Superior temporal gyrus (tissue), 1 donor: Measurements from ENCODE around the gene TMEM165.

Source experiments
- DNase-seq: peaks from one replicate; pipeline ENCODE4 v3.0.0-alpha.2; 2016; ENCODE audit errors: extremely low spot score

The TMEM165 gene

DNA sequence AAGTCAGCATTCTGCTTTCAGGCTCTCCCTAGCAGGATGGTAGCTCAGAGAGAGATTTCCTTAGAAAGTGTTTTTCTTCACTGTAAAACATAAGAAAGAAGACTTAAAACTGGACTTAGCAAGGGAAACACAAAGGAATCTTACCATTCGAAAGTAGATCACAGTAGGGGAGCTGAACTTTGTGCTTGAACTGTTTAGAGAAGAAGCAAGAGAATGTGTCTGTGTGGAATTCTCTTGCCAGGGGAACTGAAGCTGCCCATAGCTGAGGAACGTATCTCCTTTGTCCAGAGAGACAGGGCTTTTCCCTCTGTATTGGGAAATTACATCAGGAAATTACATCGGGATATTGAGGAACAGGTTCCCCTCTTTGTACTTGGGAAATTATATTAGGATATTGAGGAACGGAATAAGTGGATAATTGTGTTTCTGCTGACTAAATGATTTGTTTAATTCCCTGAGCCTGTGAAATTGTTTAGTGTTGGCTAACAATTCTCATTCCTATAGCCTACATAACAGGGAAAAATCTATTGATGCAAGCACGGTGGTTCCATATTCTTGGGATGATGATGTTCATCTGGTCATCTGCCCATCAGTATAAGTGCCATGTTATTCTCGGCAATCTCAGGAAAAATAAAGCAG lies 28.6 kb upstream of the TMEM165 start:
- peak; percentile 67 for DNase-seq

DNA sequence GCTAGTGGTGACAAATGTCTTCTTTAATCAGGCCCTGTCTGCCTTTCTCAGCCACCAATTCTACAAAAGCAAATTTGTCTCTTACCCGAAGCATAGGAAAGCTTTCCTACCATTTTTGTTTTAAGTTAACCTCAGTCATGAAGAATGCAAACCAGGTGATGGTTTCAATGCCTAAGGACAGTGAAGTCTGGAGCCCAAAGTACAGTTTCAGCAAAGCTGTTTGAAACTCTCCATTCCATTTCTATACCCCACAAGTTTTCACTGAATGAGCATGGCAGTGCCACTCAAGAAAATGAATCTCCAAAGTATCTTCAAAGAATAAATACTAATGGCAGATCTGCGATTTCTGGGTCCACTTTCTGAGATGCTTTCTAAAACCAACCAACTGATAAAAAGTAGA lies 25.8 kb upstream of the TMEM165 start:
- no peak for DNase-seq

DNA sequence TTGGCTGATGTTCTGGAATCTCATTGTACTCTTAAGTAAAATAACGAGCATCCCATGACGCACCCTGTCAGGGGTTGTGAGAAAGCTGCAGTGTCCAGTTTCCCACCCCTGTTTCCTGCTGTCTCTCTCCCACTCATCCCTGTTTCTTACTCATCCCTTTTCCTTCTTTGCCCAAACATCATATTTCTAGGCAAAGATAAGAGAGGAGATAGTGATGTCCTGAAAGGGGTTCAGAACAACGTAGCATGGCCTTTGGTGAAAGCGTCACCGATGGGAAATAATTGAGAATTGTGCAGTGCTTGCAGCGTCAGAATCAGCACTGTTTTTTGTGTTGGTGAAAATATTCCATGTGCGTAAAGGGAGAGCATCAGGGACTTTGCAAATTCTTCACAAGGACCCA lies 23.5 kb upstream of the TMEM165 start:
- peak; percentile 76 for DNase-seq

DNA sequence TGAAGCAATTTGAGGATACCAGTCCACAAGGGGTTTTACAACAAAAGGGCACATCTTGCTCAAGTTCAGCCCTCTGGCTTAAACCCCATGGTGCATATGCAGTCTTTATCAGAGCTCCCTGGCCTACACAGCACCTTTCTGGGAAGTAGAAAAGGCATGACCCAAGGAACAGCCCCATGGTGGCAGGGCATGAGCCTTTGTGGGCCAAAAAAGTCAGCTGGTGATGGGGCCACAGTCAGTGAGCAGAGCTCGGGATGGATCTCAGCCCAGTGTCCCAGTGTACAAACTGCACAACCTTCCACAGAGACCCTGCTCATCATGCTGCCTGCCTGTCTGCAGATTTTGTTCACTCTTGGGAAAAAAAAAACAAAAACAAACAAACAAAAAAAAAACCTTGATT lies 22.3 kb upstream of the TMEM165 start:
- DNase-seq, result no peak

DNA sequence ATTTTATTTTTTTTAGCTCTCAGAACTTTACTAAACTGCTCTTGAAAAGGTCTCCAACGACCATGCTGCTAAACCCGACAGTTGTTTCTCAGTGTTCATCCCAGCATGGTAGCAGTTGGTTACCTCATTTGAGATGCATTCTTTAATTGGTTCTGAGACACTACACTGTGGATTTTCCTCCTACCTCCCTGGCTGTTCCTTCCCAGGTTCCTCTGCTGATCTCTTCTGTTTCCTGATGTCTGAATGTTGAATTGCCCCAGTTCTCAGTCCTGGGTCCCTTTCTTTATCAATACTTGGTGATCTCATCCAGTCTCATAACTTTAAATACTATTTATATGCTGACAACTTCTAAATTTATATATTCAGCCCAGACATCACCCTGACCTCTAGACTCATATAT lies 19.1 kb upstream of the TMEM165 start:
- no peak for DNase-seq

DNA sequence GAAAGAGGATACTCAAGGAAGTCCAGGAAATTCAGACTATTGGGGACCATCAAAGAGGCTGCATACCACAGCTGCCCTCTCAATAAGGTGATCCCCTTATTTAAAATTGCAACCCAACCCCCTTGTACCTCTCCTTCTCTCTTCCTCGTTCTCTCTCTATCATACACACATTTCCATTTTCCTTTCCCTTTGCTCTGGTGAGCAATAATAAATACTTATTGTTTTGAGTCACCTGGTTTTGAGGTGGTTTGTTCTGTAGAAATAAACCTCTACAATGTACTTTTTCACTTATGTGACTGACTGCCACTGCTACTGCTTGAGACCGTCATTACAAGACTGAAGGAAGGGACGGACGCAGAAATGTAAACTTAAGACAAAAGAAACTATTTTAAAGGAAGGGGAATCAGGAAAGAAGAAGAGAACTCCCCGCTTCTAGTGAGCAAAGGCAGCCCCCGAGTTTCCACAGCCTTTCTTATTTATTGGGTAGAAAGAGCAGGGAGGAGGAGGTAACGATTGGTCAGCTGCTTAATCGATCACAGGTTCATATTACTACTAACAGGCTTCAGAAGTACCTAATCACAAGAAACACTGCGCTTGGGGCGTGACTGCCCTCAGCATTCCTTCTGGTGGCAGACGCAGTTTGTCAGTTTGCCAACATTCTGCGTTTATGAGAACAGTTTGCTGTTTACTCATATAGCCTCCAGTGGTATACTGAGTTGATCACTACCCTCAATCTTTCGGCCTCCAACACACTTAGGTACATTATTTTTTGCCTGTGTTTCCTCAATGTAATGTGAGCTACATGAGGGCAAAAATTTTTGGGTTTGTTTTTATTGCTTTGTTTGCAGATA lies 16.9 kb upstream of the TMEM165 start:
- DNase-seq, result no peak

DNA sequence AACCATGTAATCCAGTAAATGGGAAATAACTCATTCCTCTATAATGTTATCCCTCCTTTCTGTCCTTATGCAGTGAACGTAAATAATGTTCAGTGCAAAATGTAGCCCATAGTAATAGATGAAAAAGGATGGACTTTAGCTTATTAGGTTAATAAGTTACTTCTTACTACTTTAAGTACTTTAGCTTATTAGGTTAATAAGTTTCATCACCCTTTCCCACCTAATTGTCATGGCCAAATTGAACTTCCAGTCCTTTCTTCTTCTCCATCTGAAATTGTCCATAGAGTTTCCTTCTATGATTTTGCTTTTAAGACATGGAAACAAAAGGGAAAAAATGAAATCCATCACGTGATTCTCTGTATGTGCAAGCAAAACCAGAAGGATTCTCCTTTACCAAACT lies 15.2 kb upstream of the TMEM165 start:
- DNase-seq, result no peak

DNA sequence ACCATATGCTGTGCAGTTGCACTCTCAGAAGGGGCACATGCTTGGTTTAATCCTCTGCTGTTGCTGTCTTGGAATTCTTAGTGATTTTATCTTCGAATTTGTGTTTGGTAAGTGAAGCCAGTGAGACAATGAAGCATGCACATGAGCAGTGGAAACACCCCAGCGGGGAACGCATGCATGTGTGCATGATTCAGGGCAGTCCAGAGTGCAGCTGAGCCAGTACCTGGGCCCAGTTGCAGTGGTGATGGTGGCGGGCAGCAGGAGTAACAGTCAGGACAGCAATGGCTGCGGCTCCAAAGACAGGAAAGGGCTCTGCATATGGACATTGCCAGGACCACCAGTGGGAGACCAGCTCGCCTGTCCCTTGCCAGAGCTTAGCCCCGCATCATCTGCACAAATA lies 14.3 kb upstream of the TMEM165 start:
- no peak for DNase-seq

DNA sequence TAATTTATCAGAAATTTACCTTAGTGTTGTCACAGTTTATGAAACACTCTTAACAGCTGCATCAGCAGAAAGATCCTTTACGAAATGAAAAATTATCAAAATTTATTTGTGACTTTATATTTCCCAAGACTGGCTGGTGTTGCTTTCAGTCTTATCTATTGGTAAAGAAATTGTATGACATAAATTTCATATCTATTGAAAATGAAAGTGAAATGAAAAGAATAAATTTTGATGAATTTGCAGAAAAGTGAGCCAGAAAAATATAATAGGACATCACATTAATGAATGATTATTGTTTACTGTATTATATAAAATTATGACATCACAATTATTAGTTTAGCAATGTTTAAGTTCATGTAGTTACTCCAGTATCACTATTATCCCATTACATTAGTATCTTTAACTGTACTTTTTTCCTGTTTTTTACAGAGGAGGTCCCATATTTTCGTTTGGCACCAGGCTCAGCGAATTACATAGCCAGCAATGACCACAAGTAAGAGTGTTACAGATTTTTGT lies 13.2 kb upstream of the TMEM165 start:
- no peak for DNase-seq

DNA sequence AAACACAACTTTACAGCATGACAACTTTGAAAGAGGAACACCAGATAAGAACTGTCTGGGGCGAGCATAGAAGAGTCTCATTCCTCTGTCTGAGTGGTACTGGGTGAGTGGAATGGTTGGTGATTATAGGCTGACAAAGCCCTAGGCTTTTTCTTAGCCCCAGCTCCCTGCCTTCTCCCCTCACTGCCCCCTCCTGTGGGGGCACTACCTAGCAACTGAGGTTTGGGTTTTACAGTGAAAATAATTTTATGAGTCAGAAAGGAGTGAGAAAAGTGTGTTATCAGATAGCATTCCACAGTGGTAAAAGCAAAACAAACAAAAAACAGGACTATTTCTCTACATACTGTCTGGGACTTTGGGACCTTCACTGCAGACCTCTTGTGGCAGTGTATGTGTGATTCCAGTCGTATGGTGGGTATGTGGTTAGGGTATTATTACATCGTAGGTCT lies 10.5 kb upstream of the TMEM165 start:
- DNase-seq, result no peak

DNA sequence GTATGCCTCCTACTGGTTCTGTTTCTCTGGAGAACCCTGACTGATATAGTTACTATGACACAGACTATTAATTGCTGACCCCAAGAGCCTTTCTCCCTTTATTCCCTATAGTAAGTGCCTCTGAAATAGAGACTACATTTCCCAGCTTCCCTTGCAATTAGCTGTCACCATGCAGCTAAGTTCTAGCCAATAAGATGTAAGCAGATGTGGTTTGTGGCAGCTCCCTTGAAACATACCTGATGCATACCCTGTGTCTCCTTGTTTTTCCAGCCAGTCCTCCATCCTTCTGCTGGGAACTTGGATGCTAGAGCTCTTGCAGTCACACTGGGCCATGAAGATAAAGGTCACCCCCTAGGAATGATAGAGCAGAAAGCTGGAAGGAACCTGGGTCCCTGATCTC lies 9.7 kb upstream of the TMEM165 start:
- peak; percentile 65 for DNase-seq

DNA sequence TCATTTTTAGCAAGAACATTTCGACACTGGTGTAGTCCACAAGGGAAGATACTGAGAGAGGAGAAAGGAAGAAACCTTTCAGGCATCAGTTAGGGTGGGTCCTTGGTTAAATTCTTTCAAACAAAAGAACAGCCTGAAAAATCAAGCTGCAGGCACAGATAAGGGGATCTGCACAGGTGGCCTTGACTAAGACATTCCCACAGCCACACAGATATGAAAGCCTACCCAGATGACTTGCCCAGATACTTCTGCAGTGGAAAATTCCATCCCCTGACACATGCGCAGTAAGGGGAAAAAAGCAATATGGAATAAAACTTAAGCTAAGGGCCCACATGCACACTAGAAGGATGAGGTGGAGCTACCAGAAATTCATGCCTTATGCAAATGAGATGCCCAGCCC lies 8.9 kb upstream of the TMEM165 start:
- DNase-seq, result no peak

DNA sequence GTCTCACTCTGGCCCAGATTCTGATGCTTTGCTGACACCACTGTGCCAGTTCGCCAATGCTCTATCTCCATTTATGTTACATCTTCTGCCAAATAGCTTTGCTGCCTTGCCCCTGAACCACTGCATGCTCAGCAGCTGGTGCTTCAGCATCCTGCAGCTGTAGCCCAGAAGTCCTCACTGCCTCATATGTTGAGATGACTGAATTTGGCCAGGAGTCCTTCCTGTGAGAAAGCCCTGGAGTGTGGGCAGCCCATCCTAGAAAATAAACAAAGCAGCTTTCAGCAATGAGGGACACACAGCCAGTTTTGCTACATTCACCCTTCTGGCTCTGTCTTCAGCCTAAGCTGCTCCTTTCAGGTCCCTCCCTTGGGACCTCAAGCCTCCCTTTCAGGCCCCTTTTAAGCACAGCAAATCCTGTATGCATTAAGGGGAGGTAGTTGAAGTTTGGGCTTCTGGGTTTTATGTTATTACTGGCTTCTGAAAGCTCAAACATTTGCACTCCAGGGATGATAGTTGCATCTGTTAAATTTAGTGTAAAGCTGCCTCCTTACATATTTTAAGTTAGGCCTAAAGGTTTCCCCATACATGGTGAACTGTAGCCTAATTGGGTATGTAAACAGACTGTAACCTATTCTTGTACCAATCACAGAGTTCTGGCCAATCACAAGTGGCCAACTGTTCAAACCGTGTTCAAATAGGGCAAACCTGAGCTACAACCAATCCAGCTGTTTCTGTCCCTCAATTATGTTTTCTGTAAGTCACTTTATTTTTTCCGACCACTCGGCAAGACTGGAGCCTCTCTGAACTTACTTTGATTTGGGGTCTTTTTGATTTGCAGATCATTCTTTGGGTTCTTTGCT lies 2.1 kb upstream of the TMEM165 start:
- peak; percentile 74 for DNase-seq

DNA sequence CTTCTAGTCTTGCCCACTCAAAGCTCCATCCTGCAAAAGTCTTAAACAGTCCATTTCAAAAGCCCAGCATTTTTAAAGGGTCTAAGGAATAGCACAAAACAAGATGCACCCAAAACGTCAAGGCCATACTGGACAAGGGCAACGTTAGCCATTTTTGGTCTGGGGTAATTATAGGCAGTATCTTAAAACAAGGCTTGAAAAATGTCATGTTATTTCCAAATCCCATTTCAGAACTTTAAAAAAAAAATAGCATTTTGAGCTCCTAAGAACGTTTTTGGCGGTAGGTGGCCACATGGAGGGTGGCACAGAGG lies 584 bp upstream of the TMEM165 start:
- DNase-seq, result no peak

DNA sequence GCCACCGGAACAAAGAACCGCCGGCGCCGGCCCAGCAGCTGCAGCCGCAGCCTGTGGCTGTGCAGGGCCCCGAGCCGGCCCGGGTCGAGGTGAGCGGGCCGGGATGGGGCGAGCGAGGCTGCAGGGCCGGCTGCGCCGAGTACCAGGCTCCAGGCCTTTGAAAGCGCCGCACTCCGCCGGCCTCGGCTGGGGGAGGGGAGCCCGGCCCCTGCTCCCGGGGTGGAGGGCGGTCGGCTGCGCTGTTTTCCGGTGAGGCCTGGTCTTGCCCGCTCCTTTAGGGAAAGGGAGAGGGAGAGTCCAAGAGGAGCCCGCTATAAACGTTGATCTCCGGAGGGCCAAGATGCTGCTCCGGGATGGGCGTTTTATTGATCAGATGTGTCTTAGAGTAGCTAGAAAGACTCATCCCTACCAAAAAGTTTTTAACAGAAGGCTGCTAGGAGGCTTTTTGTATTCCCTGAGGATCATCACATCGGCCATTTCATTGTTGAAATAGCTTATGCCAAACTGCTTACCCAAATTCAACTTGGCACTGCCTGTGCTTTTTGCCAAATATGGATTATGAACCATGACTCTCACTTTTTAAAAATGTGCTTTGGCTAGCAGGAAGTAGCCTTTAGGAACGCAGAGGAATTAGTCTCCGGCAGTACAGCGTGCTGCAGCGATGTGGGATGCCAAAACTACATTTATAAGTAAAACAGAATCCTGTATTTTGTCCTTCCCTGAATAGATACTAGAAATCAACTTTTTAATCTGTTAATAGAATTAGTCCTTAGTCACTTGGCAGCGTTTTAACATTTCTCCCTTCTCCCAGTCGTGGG lies 760 bp downstream of the TMEM165 start:
- peak; percentile 68 for DNase-seq

DNA sequence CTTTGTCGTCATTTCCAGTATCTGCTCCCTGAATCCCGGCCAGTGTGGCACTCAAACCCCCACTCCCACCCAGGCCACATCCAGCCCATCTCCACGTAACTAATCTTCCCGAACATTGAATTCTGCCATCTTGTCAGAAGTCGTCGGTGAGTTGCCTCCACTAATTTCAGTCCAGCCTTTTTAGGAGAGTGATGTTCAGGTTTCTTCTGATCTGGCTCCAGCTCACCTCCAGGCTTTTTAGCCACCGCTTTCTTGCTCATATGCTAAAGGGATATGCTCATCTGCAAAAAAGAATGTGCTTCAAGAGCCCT lies 1.3 kb downstream of the TMEM165 start:
- DNase-seq, result peak; percentile 48

DNA sequence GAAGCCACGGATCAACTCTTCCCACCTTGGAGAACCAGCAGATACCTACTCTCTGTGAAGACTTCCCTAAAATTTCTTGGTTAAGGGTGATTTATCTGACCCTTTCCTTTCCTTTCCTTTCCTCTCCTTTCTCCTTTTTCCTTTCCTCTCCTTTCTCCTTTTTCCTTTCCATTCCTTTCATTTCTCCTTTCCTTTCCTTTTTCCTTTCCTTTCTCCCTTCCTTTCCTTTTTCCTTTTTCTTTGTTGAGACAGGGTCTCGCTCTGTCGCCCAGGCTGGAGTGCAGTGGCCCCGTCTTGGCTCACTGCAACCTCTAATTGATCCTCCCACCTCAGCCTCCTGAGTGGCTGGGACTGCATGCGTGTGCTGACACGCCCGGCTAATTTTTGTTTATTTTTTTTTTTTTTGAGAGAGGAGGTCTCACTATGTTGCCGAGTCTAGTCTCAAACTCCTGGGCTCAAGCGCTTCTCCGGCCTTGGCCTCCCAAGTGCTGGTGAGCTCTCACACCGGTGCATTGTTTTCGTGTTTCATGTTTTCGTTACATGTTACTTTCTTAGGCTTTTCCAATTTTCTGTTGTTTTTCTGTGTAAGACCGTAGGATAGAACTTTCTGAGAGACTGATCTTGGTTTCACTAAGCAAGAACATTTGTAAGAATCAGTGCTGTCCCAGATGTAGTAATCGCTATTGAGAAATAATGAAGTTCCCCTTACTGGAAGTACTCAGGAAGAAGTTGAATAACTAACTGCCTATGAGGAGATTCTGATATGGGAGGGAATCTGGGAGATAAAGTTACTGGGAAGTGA lies 2.0 kb downstream of the TMEM165 start:
- peak; percentile 67 for DNase-seq

DNA sequence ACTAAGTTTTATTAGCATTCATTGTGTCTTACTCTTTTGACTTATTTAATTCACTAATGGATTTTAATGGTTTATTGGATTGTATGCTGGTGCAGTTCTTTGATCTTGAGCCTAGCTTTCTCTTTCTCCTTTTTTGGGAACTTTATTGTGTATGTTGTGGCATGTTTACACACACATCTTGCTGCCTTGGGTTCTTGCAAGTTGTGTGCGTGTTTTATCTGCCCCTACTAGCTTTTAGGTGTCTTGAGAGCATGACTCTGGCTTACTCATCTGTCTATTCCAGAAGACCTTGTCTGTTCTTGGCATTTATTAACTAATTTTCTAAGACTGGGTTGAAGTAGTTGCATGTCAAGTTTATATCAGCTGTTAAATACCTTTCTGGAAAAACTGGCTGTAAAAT lies 2.7 kb downstream of the TMEM165 start:
- peak; percentile 53 for DNase-seq

DNA sequence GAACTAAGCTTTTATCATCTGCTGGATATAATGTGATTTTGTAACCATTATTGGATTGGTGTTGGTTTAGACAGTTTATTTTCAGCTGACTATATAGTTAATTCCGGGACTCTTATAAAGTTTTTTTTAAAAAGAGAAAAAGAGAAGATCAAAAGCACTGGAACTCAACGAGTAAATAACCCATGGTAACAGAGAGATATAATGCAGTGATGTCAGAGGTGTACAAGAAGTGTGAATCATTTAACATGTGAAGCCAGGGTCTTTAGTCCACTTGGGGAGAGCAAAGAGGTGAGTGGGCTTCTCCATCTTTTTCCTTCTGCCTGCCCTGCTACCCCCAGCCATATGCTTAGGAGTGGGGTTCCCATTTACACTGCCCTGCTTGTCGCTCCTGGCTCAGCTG lies 3.2 kb downstream of the TMEM165 start:
- peak; percentile 60 for DNase-seq

DNA sequence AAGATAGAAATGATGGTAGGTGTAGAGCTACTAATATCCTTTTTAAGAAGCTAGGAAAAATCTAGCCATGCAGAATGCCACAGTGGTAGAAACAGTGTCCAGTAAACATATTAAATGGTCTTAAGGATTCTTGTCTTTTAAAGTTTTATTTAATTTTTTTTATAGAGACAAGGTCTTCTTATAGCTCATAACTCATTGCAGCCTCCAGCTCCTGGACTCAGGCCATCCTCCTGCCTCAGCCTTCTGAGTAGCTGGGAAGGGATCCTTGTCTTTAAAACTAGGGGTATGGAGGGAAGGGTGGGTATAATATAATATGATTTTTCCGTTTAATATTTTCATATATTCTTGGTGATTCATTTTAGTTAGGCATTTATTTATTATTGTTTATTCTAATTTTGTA lies 3.8 kb downstream of the TMEM165 start:
- DNase-seq, result no peak

DNA sequence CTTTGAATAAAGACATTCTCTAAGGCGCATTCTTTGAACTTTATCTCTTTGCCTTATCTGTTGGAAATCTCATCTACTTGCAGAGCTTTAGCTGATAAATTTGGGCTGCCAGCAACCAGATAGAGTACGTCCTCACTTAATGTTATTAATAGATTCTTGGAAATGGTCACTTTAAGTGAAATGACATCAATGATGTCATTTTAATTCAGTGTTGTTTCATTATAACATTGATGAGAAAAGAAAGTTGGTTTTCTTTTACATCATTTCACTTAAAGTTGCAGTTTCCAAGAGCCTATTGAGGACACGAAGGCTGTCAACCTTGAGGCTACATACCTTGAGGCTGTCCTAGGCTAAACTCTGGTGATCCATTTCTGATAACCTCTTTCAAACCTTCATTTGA lies 9.3 kb downstream of the TMEM165 start:
- no peak for DNase-seq
